Liver (tissue), 9 donors: Measurements from ENCODE around the gene ITGB3. TPM values are rescaled to one million over a fixed set of nuclear protein-coding genes. Genes with fewer than 3 reads are reported as not detected.

Experiments
- DNase-seq: peaks from one replicate; pipeline ENCODE4 v3.0.0-alpha.2; 2017; ENCODE audit warnings: low spot score
- H3K27ac ChIP-seq, 2 donors: one replicate each; pipeline ENCODE4 v1.7.0; 2013; ENCODE audit warnings: inconsistent platforms in 2 of 2, low read length in 2 of 2, control low read depth in 1 of 2, low read depth in 1 of 2, mild to moderate bottlenecking in 1 of 2
- H3K27me3 ChIP-seq, 4 donors: one replicate each; pipeline versions ENCODE4 v1.6.1 to v1.7.0; 2013; ENCODE audit warnings: low read length in 3 of 4, inconsistent platforms in 1 of 4, mild to moderate bottlenecking in 1 of 4, moderate library complexity in 1 of 4; ENCODE audit not compliant: control insufficient read depth in 4 of 4, insufficient read depth in 4 of 4
- H3K36me3 ChIP-seq, 4 donors: one replicate each; pipeline versions ENCODE4 v1.6.1 to v1.7.0; 2013; ENCODE audit warnings: low read length in 3 of 4, mild to moderate bottlenecking in 3 of 4, low read depth in 1 of 4, moderate library complexity in 1 of 4; ENCODE audit not compliant: control insufficient read depth in 4 of 4, insufficient read depth in 3 of 4
- H3K4me1 ChIP-seq, 4 donors: one replicate each; pipeline versions ENCODE4 v1.6.1 to v1.7.0; 2013; ENCODE audit warnings: low read length in 3 of 4, mild to moderate bottlenecking in 3 of 4, moderate library complexity in 1 of 4; ENCODE audit not compliant: control insufficient read depth in 4 of 4, insufficient read depth in 4 of 4
- H3K4me3 ChIP-seq, 3 donors: one replicate each; pipeline versions ENCODE4 v1.6.1 to v1.7.0; 2013; ENCODE audit warnings: low read length in 3 of 3, control low read depth in 1 of 3, low read depth in 1 of 3, mild to moderate bottlenecking in 1 of 3
- H3K9ac ChIP-seq, 2 donors: one replicate each; pipeline ENCODE4 v1.7.0; 2013; ENCODE audit warnings: low read length in 2 of 2, mild to moderate bottlenecking in 2 of 2, moderate library complexity in 2 of 2, control low read depth in 1 of 2, low read depth in 1 of 2
- H3K9me3 ChIP-seq, 4 donors: one replicate each; pipeline versions ENCODE4 v1.6.1 to v1.7.0; 2013; ENCODE audit warnings: low read length in 3 of 4; ENCODE audit not compliant: control insufficient read depth in 4 of 4
- FOXA1 ChIP-seq: IDR thresholded peaks from 2 replicates; pipeline ENCODE4 v1.6.1; 2016; ENCODE audit warnings: antibody characterized with exemption
- FOXA2 ChIP-seq: IDR thresholded peaks from 2 replicates; pipeline ENCODE4 v1.6.1; 2016; ENCODE audit warnings: antibody characterized with exemption
- GABPA ChIP-seq, 2 donors: IDR thresholded peaks in 1 of 2; conservative IDR thresholded peaks in 1 of 2; 2 replicates each; pipeline ENCODE4 v1.6.1; 2016; ENCODE audit warnings: antibody characterized with exemption in 2 of 2, mild to moderate bottlenecking in 1 of 2, moderate library complexity in 1 of 2
- RXRA ChIP-seq, 2 donors: IDR thresholded peaks; 2 replicates each; pipeline ENCODE4 v1.6.1; 2017 to 2018; ENCODE audit warnings: antibody characterized with exemption in 2 of 2, mild to moderate bottlenecking in 1 of 2
- SP1 ChIP-seq: IDR thresholded peaks from 2 replicates; pipeline ENCODE4 v1.6.1; 2018; ENCODE audit warnings: antibody characterized with exemption, mild to moderate bottlenecking
- YY1 ChIP-seq: IDR thresholded peaks from 2 replicates; pipeline ENCODE4 v1.6.1; 2016; ENCODE audit warnings: antibody characterized with exemption, mild to moderate bottlenecking
- WGBS: extraction: QIAGEN DNeasy Blood & Tissue Kit; methylation state at CpG from one replicate; pipeline ENCODE4 v1.1.7; 2013; 5-methylcytosine and 5-hydroxymethylcytosine counted together
- polyA plus RNA-seq, 2 donors: library from polyadenylated mRNA; stranded (reverse) in 1 of 2; unstranded in 1 of 2; fragments of 200-250 nt in 1 of 2; fragments of >200 nt in 1 of 2; fragmentation: Nextera tagmentation in 1 of 2; extraction: Ambion mirVana in 1 of 2; gene quantifications; one replicate each; pipeline versions ENCODE4 v1.2.1 to v1.2.3, GENCODE V29; 2013 to 2015
- total RNA-seq, 2 donors: library from RNA; depleted of rRNA; stranded (reverse); fragments of >200 nt; gene quantifications; one replicate each; pipeline ENCODE4 v1.2.3, GENCODE V29; 2014
- TF ChIP-seq, protein P1 (sequence below): IDR thresholded peaks from 2 replicates; pipeline ENCODE4 v1.6.1; 2016; ENCODE audit warnings: antibody characterized with exemption, mild to moderate bottlenecking
- TF ChIP-seq, protein P2 (sequence below): fragments of 150-350 bp; IDR thresholded peaks from 2 replicates; pipeline ENCODE4 v1.5.1; 2017; ENCODE audit warnings: improper control_type of control experiment, low read depth, low read length; ENCODE audit not compliant: missing input control
- donor health status: healthy.
- donor health status: healthy.
- donor health status: healthy.
- donor health status: healthy.
- donor health status: healthy.

ITGB3 gene
- total and polyA plus RNA-seq, 4 donors = 0.47 to 33.4 (median 3.8) TPM

DNA sequence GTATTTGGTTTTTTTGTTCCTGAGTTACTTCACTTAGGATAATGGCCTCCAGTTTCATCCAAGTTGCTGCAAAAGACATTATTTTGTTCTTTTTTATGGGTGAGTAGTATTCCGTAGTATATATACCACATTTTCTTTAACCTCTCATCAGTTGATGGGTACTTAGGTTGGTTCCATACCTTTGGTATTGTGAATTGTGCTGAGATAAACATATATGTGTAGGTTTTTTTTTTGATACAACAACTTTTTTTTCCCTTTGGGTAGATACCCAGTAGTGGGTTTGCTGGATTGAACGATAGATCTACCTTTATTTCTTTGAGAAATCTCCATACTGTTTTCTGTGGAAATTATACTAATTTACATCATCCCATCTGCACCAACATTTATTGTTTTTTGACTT, 76.9 kb downstream of the ITGB3 start (continued):
- TF ChIP-seq, protein P1, sequence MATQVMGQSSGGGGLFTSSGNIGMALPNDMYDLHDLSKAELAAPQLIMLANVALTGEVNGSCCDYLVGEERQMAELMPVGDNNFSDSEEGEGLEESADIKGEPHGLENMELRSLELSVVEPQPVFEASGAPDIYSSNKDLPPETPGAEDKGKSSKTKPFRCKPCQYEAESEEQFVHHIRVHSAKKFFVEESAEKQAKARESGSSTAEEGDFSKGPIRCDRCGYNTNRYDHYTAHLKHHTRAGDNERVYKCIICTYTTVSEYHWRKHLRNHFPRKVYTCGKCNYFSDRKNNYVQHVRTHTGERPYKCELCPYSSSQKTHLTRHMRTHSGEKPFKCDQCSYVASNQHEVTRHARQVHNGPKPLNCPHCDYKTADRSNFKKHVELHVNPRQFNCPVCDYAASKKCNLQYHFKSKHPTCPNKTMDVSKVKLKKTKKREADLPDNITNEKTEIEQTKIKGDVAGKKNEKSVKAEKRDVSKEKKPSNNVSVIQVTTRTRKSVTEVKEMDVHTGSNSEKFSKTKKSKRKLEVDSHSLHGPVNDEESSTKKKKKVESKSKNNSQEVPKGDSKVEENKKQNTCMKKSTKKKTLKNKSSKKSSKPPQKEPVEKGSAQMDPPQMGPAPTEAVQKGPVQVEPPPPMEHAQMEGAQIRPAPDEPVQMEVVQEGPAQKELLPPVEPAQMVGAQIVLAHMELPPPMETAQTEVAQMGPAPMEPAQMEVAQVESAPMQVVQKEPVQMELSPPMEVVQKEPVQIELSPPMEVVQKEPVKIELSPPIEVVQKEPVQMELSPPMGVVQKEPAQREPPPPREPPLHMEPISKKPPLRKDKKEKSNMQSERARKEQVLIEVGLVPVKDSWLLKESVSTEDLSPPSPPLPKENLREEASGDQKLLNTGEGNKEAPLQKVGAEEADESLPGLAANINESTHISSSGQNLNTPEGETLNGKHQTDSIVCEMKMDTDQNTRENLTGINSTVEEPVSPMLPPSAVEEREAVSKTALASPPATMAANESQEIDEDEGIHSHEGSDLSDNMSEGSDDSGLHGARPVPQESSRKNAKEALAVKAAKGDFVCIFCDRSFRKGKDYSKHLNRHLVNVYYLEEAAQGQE = no peak
- TF ChIP-seq, protein P2, sequence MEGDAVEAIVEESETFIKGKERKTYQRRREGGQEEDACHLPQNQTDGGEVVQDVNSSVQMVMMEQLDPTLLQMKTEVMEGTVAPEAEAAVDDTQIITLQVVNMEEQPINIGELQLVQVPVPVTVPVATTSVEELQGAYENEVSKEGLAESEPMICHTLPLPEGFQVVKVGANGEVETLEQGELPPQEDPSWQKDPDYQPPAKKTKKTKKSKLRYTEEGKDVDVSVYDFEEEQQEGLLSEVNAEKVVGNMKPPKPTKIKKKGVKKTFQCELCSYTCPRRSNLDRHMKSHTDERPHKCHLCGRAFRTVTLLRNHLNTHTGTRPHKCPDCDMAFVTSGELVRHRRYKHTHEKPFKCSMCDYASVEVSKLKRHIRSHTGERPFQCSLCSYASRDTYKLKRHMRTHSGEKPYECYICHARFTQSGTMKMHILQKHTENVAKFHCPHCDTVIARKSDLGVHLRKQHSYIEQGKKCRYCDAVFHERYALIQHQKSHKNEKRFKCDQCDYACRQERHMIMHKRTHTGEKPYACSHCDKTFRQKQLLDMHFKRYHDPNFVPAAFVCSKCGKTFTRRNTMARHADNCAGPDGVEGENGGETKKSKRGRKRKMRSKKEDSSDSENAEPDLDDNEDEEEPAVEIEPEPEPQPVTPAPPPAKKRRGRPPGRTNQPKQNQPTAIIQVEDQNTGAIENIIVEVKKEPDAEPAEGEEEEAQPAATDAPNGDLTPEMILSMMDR = no peak
- TF ChIP-seq YY1 = no peak

DNA sequence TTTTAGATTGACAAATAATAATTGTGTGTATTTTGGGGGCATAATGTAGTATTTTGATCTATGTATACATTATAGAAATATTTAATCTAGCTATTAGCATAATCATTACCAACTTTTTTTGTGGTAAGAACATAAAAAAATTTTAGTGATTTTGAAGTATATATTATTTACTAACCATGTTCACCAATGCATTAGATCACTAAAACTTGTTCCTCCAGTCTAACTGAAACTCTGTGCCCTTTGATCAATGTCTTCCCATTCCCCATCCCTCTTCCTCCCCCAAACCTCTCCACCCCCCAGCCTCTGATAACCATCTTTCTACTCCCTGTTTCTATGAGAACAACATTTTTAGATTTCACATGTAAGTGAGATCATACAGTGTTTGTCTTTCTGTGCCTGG, 78.7 kb downstream of the ITGB3 start:
- Histone ChIP-seq H3K36me3 (peaks cover 0 to 7% (median 0%) of the 10 kb centered on the region in 4 donors), H3K4me1 (peaks cover 0 to 2% (median 0%) of the 10 kb centered on the region in 4 donors), H3K9me3 (no peaks in the 10 kb centered on the region), H3K4me3 (no peak overlapping the region), H3K9ac (no peak overlapping the region), H3K27me3 (no peaks in the 10 kb centered on the region), H3K27ac (no peak overlapping the region)
- DNase-seq = no peak
- TF ChIP-seq, protein P2 = no peak
- TF ChIP-seq FOXA2 (no peak), FOXA1 (no peak)

DNA sequence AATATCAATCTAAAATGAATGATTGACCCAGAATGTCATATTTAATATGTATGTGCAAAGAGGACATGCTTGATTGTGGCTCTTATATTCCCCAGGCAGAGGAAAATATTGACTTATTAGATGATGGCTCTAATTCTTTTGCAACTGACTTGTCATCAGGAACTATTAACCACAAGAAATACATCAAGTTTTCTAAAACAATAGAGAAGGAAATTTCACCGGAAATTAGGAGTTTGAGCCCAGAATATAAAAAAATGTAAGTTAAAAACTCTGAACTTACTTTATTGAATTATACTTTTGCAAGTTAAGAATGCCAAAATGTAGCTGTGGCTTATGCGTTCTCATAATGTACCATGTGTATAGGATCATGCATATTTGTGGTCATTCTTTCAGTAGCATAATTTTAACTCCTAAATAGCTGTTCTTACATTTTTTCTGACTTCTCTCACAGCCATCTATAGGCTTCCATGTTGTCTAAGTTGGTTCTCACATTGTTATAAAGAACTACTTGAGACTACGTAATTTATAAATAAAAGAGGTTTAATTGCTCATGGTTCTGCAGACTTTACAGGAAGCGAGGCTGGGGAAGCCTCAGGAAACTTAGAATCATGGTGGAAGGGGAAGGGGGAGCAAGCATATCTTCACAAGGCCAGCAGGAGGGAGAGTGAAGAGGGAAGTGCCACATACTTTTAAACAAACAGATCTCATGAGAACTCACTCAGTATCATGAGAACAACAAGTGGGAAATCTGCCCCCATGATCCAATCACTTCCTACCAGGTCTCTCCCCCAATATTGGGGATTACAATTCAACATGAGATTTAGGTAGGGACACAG, 81.7 kb downstream of the ITGB3 start:
- no peak for TF ChIP-seq SP1
- no peak for TF ChIP-seq RXRA (IDR thresholded peaks at IDR 0.05)
- no peak for TF ChIP-seq GABPA (IDR thresholded peaks at IDR 0.05 in 1 of 2, conservative IDR thresholded peaks at IDR 0.05 in 1 of 2)
- 85% methylated on average over 4 of the region's 4 CpGs for WGBS
- H3K9ac ChIP-seq = no peak overlapping the region

More for the DNA sequence above, 81.7 kb downstream of the ITGB3 start:
- Histone ChIP-seq H3K36me3 (peaks cover 0 to 7% (median 0%) of the 10 kb centered on the region in 4 donors), H3K27ac (no peak overlapping the region), H3K9me3 (no peaks in the 10 kb centered on the region), H3K4me3 (no peak overlapping the region), H3K4me1 (peaks cover 0 to 2% (median 0%) of the 10 kb centered on the region in 4 donors), H3K27me3 (no peaks in the 10 kb centered on the region)
- no peak for DNase-seq
